GM12878 (cell line): ENCODE data around the gene DMKN. TPM values are rescaled to one million over a fixed set of nuclear protein-coding genes. Genes with fewer than 3 reads are reported as not detected.

Experiments used
- ATF3 ChIP-seq: IDR thresholded peaks from 2 replicates; pipeline ENCODE4 v1.6.1; 2011; ENCODE audit warnings: low read depth, mild to moderate bottlenecking, low read length, moderate library complexity, borderline replicate concordance; ENCODE audit errors: extremely low read depth
- CBFB ChIP-seq: IDR thresholded peaks from 2 replicates; pipeline ENCODE4 v1.6.1; 2016; ENCODE audit warnings: antibody characterized with exemption, low read depth
- CBX3 ChIP-seq: fragments of 200-600 bp; sonication (generic); IDR thresholded peaks from 2 replicates; pipeline ENCODE4 v1.6.1; 2016; ENCODE audit warnings: low read depth, borderline replicate concordance
- CHD1 ChIP-seq: IDR thresholded peaks from 2 replicates; pipeline ENCODE4 v1.6.1; 2012; ENCODE audit warnings: low read depth, low read length, improper control_type of control experiment
- CREM ChIP-seq: IDR thresholded peaks from 2 replicates; pipeline ENCODE4 v1.6.1; 2014; ENCODE audit warnings: antibody characterized with exemption, low read depth
- E2F4 ChIP-seq: IDR thresholded peaks from 2 replicates; pipeline ENCODE4 v1.6.1; 2012; ENCODE audit warnings: low read depth, low read length, improper control_type of control experiment
- EED ChIP-seq: sonication (generic); IDR thresholded peaks from 2 replicates; pipeline ENCODE4 v1.6.1; 2016; ENCODE audit warnings: antibody characterized with exemption, low read depth
- LARP7 ChIP-seq: fragments of 450-650 bp; IDR thresholded peaks from 2 replicates; pipeline ENCODE4 v1.6.1; 2017; ENCODE audit warnings: mild to moderate bottlenecking
- MLLT1 ChIP-seq: fragments of 450-650 bp; IDR thresholded peaks from 2 replicates; pipeline ENCODE4 v1.6.1; 2016; ENCODE audit warnings: mild to moderate bottlenecking
- MTA3 ChIP-seq: IDR thresholded peaks from 2 replicates; pipeline ENCODE4 v1.6.1; 2012; ENCODE audit warnings: low read length, inconsistent platforms, borderline replicate concordance
- MXI1 ChIP-seq: fragments of 150-350 bp; IDR thresholded peaks from 2 replicates; pipeline ENCODE4 v1.6.1; 2011; ENCODE audit warnings: low read depth, mild to moderate bottlenecking, inconsistent platforms, low read length, improper control_type of control experiment
- MYC ChIP-seq: IDR thresholded peaks from 2 replicates; pipeline ENCODE4 v1.6.1; 2011; ENCODE audit warnings: mild to moderate bottlenecking, low read length, moderate library complexity, inconsistent platforms; ENCODE audit not compliant: insufficient read depth, insufficient replicate concordance, insufficient read length, severe bottlenecking
- NFYB ChIP-seq: IDR thresholded peaks from 2 replicates; pipeline ENCODE4 v1.6.1; 2011; ENCODE audit warnings: low read depth, mild to moderate bottlenecking, low read length, improper control_type of control experiment, moderate library complexity; ENCODE audit not compliant: insufficient read depth
- NR2C1 ChIP-seq: fragments of 450-650 bp; IDR thresholded peaks from 2 replicates; pipeline ENCODE4 v1.6.1; 2017; ENCODE audit warnings: antibody characterized with exemption, mild to moderate bottlenecking, moderate library complexity
- PAX5 ChIP-seq: IDR thresholded peaks from 2 replicates; pipeline ENCODE4 v1.6.1; 2011; ENCODE audit warnings: low read depth, low read length, borderline replicate concordance
- RBBP5 ChIP-seq: fragments of 200-600 bp; sonication (generic); conservative IDR thresholded peaks from 2 replicates; pipeline ENCODE4 v1.6.1; 2016
- RCOR1 ChIP-seq: conservative IDR thresholded peaks from 2 replicates; pipeline ENCODE4 v1.6.1; 2012; ENCODE audit warnings: low read depth, low read length, improper control_type of control experiment
- RFX5 ChIP-seq: IDR thresholded peaks from 2 replicates; pipeline ENCODE4 v1.6.1; 2011; ENCODE audit warnings: low read depth, low read length, improper control_type of control experiment
- SMAD5 ChIP-seq: IDR thresholded peaks from 2 replicates; pipeline ENCODE4 v1.6.1; 2016; ENCODE audit warnings: antibody characterized with exemption, low read depth
- SUPT20H ChIP-seq: IDR thresholded peaks from 2 replicates; pipeline ENCODE4 v1.6.1; 2011; ENCODE audit warnings: low read depth, mild to moderate bottlenecking, low read length, moderate library complexity, borderline replicate concordance; ENCODE audit not compliant: control insufficient read depth
- TCF12 ChIP-seq: IDR thresholded peaks from 2 replicates; pipeline ENCODE4 v1.6.1; 2011; ENCODE audit warnings: low read depth, mild to moderate bottlenecking, low read length
- TCF7 ChIP-seq: IDR thresholded peaks from 2 replicates; pipeline ENCODE4 v1.6.1; 2014; ENCODE audit warnings: antibody characterized with exemption, borderline replicate concordance
- WRNIP1 ChIP-seq: IDR thresholded peaks from 2 replicates; pipeline ENCODE4 v1.6.1; 2011; ENCODE audit warnings: low read depth, low read length, improper control_type of control experiment, borderline replicate concordance
- ZNF207 ChIP-seq: fragments of 450-650 bp; IDR thresholded peaks from 2 replicates; pipeline ENCODE4 v1.6.1; 2014; ENCODE audit warnings: antibody characterized with exemption, mild to moderate bottlenecking, borderline replicate concordance
- ZNF384 ChIP-seq: IDR thresholded peaks from 2 replicates; pipeline ENCODE4 v1.6.1; 2012; ENCODE audit warnings: low read depth, mild to moderate bottlenecking, low read length, improper control_type of control experiment, borderline replicate concordance
- ZZZ3 ChIP-seq: IDR thresholded peaks from 2 replicates; pipeline ENCODE4 v1.6.1; 2011; ENCODE audit warnings: low read depth; ENCODE audit not compliant: control insufficient read depth, insufficient read length
- polyA plus RNA-seq, 11 experiments: library from polyadenylated mRNA; depleted of rRNA in 4 of 11; unstranded in 6 of 11; stranded (reverse) in 5 of 11; fragments of >200 nt; fragmentation: Nextera tagmentation in 4 of 11; fragmentation: Illumina TruSeq in 1 of 11; extraction: Ambion mirVana in 4 of 11; extraction: Trizol in 1 of 11; gene quantifications; 1 replicate in 1 of 11; 2 replicates in 10 of 11; pipeline versions ENCODE4 v1.2.1 to v1.2.3, GENCODE V29; 2011 to 2016; ENCODE audit warnings: inconsistent platforms in 2 of 11, missing spikeins in 2 of 11, low read depth in 1 of 11
- total RNA-seq, 4 experiments: library from RNA; depleted of rRNA in 3 of 4; stranded (reverse); fragments of >200 nt in 3 of 4; fragmentation: Illumina TruSeq in 1 of 4; extraction: Trizol in 1 of 4; gene quantifications; 2 replicates each; pipeline versions ENCODE4 v1.2.1 to v1.2.3, GENCODE V29; 2013 to 2021
- TF ChIP-seq, protein P1 (sequence below): fragments of 450-650 bp; IDR thresholded peaks from 2 replicates; pipeline ENCODE4 v1.6.1; 2017; ENCODE audit warnings: mild to moderate bottlenecking, moderate library complexity

Gene DMKN
- total and polyA plus RNA-seq, 10 of the 15 experiments (the other 5 are each of a cell fraction or from before 2014, with no cell fraction given) = 36.4 to 114 (median 58.6) TPM

- TF ChIP-seq, protein P1, sequence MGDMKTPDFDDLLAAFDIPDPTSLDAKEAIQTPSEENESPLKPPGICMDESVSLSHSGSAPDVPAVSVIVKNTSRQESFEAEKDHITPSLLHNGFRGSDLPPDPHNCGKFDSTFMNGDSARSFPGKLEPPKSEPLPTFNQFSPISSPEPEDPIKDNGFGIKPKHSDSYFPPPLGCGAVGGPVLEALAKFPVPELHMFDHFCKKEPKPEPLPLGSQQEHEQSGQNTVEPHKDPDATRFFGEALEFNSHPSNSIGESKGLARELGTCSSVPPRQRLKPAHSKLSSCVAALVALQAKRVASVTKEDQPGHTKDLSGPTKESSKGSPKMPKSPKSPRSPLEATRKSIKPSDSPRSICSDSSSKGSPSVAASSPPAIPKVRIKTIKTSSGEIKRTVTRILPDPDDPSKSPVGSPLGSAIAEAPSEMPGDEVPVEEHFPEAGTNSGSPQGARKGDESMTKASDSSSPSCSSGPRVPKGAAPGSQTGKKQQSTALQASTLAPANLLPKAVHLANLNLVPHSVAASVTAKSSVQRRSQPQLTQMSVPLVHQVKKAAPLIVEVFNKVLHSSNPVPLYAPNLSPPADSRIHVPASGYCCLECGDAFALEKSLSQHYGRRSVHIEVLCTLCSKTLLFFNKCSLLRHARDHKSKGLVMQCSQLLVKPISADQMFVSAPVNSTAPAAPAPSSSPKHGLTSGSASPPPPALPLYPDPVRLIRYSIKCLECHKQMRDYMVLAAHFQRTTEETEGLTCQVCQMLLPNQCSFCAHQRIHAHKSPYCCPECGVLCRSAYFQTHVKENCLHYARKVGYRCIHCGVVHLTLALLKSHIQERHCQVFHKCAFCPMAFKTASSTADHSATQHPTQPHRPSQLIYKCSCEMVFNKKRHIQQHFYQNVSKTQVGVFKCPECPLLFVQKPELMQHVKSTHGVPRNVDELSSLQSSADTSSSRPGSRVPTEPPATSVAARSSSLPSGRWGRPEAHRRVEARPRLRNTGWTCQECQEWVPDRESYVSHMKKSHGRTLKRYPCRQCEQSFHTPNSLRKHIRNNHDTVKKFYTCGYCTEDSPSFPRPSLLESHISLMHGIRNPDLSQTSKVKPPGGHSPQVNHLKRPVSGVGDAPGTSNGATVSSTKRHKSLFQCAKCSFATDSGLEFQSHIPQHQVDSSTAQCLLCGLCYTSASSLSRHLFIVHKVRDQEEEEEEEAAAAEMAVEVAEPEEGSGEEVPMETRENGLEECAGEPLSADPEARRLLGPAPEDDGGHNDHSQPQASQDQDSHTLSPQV = peak; percentile 66; the same call in 1 of the 2 replicates
- TF ChIP-seq PAX5 (peak; percentile 58; the same call in 1 of the 2 replicates), SMAD5 (no peak), ZZZ3 (no peak), CHD1 (no peak), ATF3 (no peak), ZNF384 (no peak), MLLT1 (peak; percentile 53; the same call in 1 of the 2 replicates), CREM (no peak), NFYB (no peak), LARP7 (no peak), E2F4 (no peak), SUPT20H (no peak), RCOR1 (no peak), MTA3 (no peak), RBBP5 (no peak), WRNIP1 (0 out of 2 replicates have a peak, but pooled peaks have one; percentile 84), TCF7 (no peak), CBX3 (no peak), EED (peak; percentile 95), ZNF207 (peak; percentile 68; the same call in 1 of the 2 replicates), MXI1 (no peak), NR2C1 (peak; percentile 61; the same call in 1 of the 2 replicates), TCF12 (peak; percentile 81), RFX5 (no peak), CBFB (no peak), MYC (no peak)
Observed at GRCh38 chr19:35468637-35469036, 44.8 kb downstream of the DMKN start (continued).
